Caco-2 (cell line): Measurements from ENCODE around the gene LMF2. TPM values are rescaled to one million over a fixed set of nuclear protein-coding genes. Genes with fewer than 3 reads are reported as not detected.

Experiments
- BruUV-seq: library from RNA; stranded (reverse); fragments of 400-500 nt; replicated peaks from 2 replicates; lab custom pipeline; 2021; lab: Mats Ljungman, UMichigan
- CTCF ChIA-PET: fragments of 300-600 bp; sonication (Branson Sonifier 250); formaldehyde crosslinking; loops from one replicate; lab custom pipeline; 2022; ENCODE audit warnings: antibody characterized with exemption; lab: Charles Lee
- POLR2A ChIA-PET: fragments of 300-600 bp; sonication (Branson Sonifier 250); formaldehyde crosslinking; loops from one replicate; lab custom pipeline; 2022; ENCODE audit warnings: antibody characterized with exemption; lab: Charles Lee
- DNase-seq, 2 experiments: peaks; one replicate each; pipeline versions ENCODE4 v3.0.0 to v3.0.0-alpha.2; 2020 to 2022
- H3K27me3 ChIP-seq: replicated peaks from 2 replicates; pipeline ENCODE4 v1.6.0; 2011; ENCODE audit warnings: low read length; ENCODE audit not compliant: control insufficient read depth, insufficient read depth
- H3K36me3 ChIP-seq: 2 replicates; pipeline ENCODE4 v1.5.1; 2011; ENCODE audit warnings: low read length; ENCODE audit not compliant: control insufficient read depth, insufficient read depth
- H3K4me1 ChIP-seq: fragments of 250-450 bp; sonication (Bioruptor Pico); 2 replicates; pipeline ENCODE4 v1.5.1; 2020; ENCODE audit warnings: mild to moderate bottlenecking
- H3K4me3 ChIP-seq: 2 replicates; pipeline ENCODE4 v1.5.1; 2011; ENCODE audit warnings: low read depth, mild to moderate bottlenecking, control low read depth, low read length
- H3K9me3 ChIP-seq: fragments of 250-450 bp; sonication (Bioruptor Pico); 2 replicates; pipeline ENCODE4 v1.5.1; 2020; ENCODE audit warnings: mild to moderate bottlenecking, moderate library complexity
- H3K27ac Mint-ChIP-seq: one replicate; pipeline ENCODE4 v1.8.0; 2022; ENCODE audit warnings: mixed read lengths; ENCODE audit not compliant: unreplicated experiment
- H3K27me3 Mint-ChIP-seq: one replicate; pipeline ENCODE4 v1.8.0; 2022; ENCODE audit warnings: mixed read lengths; ENCODE audit not compliant: insufficient read depth, unreplicated experiment
- H3K36me3 Mint-ChIP-seq: one replicate; pipeline ENCODE4 v1.8.0; 2022; ENCODE audit warnings: mild to moderate bottlenecking, mixed read lengths; ENCODE audit not compliant: insufficient read depth, unreplicated experiment
- H3K4me1 Mint-ChIP-seq: one replicate; pipeline ENCODE4 v1.8.0; 2022; ENCODE audit warnings: low read depth, mixed read lengths; ENCODE audit not compliant: unreplicated experiment
- H3K4me3 Mint-ChIP-seq: one replicate; pipeline ENCODE4 v1.8.0; 2022; ENCODE audit warnings: mild to moderate bottlenecking, moderate library complexity, mixed read lengths; ENCODE audit not compliant: unreplicated experiment
- H3K9me3 Mint-ChIP-seq: one replicate; pipeline ENCODE4 v1.8.0; 2022; ENCODE audit warnings: mixed read lengths; ENCODE audit not compliant: unreplicated experiment
- CTCF ChIP-seq, 2 experiments: fragments of 200-600 bp in 1 of 2; IDR thresholded peaks; 1 replicate in 1 of 2; 2 replicates in 1 of 2; pipeline versions ENCODE4 v1.5.1 to v1.8.0; 2011 to 2022; ENCODE audit warnings: antibody characterized with exemption in 1 of 2, control low read depth in 1 of 2, inconsistent platforms in 1 of 2, low read depth in 1 of 2, low read length in 1 of 2, mild to moderate bottlenecking in 1 of 2, moderate library complexity in 1 of 2; ENCODE audit not compliant: insufficient read depth in 1 of 2, severe bottlenecking in 1 of 2, unreplicated experiment in 1 of 2
- intact Hi-C: fragments of 100-400 bp; cut with micrococcal nuclease; formaldehyde crosslinking; loops from one replicate; pipeline ENCODE4 v1.10.0; 2022; ENCODE audit not compliant: unreplicated experiment
- total RNA-seq: library from RNA; stranded (reverse); gene quantifications from 2 replicates; pipeline ENCODE4 v1.2.3, GENCODE V29; 2022

LMF2 gene
- total RNA-seq, 1 experiment from 2014 or later: 68.8 TPM

GRCh38 chr22:50530877-50531545, 23.5 kb upstream of the LMF2 start:
- intact Hi-C loops: loop anchor here (5.0 kb wide), 1 partner anchor 91 kb away; no protein-coding TSS in a partner anchor
- H3K4me1 ChIP-seq: peaks cover 37% of the 10 kb centered on the region
- no peaks in the 10 kb centered on the region for H3K27me3 ChIP-seq
- Mint-ChIP-seq H3K27ac (peak overlapping the region; percentile 86), H3K4me1 (peaks cover 31% of the 10 kb centered on the region), H3K4me3 (peak overlapping the region; percentile 81), H3K9me3 (no peaks in the 10 kb centered on the region), H3K36me3 (peaks cover 41% of the 10 kb centered on the region), H3K27me3 (no peaks in the 10 kb centered on the region)
- TF ChIP-seq CTCF (IDR thresholded peaks at IDR 0.05; ENCODE audit: insufficient read depth in 1 of 2, low read depth in 1 of 2, low read length in 1 of 2, severe bottlenecking in 1 of 2, unreplicated experiment in 1 of 2): no peak
- ChIA-PET POLR2A (interaction anchor here (1.5 kb wide), 1 partner anchor 51 kb away, joined by 3 read pairs; the partner anchor contains the start of gene CHKB), CTCF (no interaction called here)
- DNase-seq: peak; percentile 80 to 82
- BruUV-seq: TSS peak; percentile 15
- H3K36me3 ChIP-seq: no peaks in the 10 kb centered on the region
- no peaks in the 10 kb centered on the region for H3K9me3 ChIP-seq
- H3K4me3 ChIP-seq: peak overlapping the region; percentile 68

GRCh38 chr22:50530580-50530876, 23.0 kb upstream of the LMF2 start:
- Histone ChIP-seq H3K27me3 (no peaks in the 10 kb centered on the region), H3K4me1 (peaks cover 37% of the 10 kb centered on the region), H3K36me3 (no peaks in the 10 kb centered on the region), H3K4me3 (peak overlapping the region; percentile 68), H3K9me3 (no peaks in the 10 kb centered on the region)
- ChIA-PET POLR2A (no interaction called here), CTCF (no interaction called here)
- Mint-ChIP-seq H3K27me3 (no peaks in the 10 kb centered on the region), H3K27ac (peak overlapping the region; percentile 86), H3K9me3 (no peaks in the 10 kb centered on the region), H3K4me3 (peak overlapping the region; percentile 81), H3K36me3 (peaks cover 45% of the 10 kb centered on the region), H3K4me1 (peaks cover 31% of the 10 kb centered on the region)
- no peak for TF ChIP-seq CTCF (IDR thresholded peaks at IDR 0.05; ENCODE audit: insufficient read depth in 1 of 2, low read depth in 1 of 2, low read length in 1 of 2, severe bottlenecking in 1 of 2, unreplicated experiment in 1 of 2)
- intact Hi-C loops: loop anchor here (5.0 kb wide), 1 partner anchor 92 kb away; no protein-coding TSS in a partner anchor
- DNase-seq: no peak
- BruUV-seq: no TSS peak

- no peak for TF ChIP-seq CTCF (IDR thresholded peaks at IDR 0.05; ENCODE audit: insufficient read depth in 1 of 2, low read depth in 1 of 2, low read length in 1 of 2, severe bottlenecking in 1 of 2, unreplicated experiment in 1 of 2)
- Mint-ChIP-seq H3K9me3 (no peaks in the 10 kb centered on the region), H3K36me3 (peaks cover 50% of the 10 kb centered on the region), H3K4me1 (peaks cover 31% of the 10 kb centered on the region), H3K27ac (peak within 1 kb of the TSS; percentile 86), H3K27me3 (no peaks in the 10 kb centered on the region), H3K4me3 (peak within 1 kb of the TSS; percentile 81)
- H3K27me3 ChIP-seq: no peaks in the 10 kb centered on the region
- intact Hi-C loops: loop anchor here (5.0 kb wide), 2 partner anchors 52 to 92 kb away; partner anchors contain the start of gene CHKB
- CTCF ChIA-PET: no interaction called here
- H3K4me3 ChIP-seq: peak within 1 kb of the TSS; percentile 68
- H3K36me3 ChIP-seq: no peaks in the 10 kb centered on the region
- BruUV-seq: no TSS peak
- POLR2A ChIA-PET: no interaction called here
- peak; percentile 69 to 82 for DNase-seq
- H3K9me3 ChIP-seq: no peaks in the 10 kb centered on the region
- H3K4me1 ChIP-seq: peaks cover 37% of the 10 kb centered on the region
These were observed 22.5 kb upstream of the LMF2 start, which contains the start of gene TYMP for GRCh38 chr22:50529897-50530579. TYMP (minus strand) TSS chr22:50530012; CDS start chr22:50529709, 303 bp downstream.
